Ovary (tissue), 3 donors: ENCODE data around the gene AMBN.

Experiments used
- POLR2A ChIP-seq: fragments of 450-650 bp; IDR thresholded peaks from one replicate; pipeline ENCODE4 v1.6.1; 2017; ENCODE audit warnings: antibody characterized with exemption, mild to moderate bottlenecking, moderate library complexity
- TF ChIP-seq, protein P1 (sequence below), 3 donors: fragments of 450-650 bp in 2 of 3; fragments of 200-600 bp in 1 of 3; IDR thresholded peaks; one replicate each; pipeline versions ENCODE4 v1.5.1 to v1.8.0; 2016 to 2022; ENCODE audit warnings: antibody characterized with exemption in 3 of 3, mild to moderate bottlenecking in 1 of 3
- donor health status: DM: no; HTN: no; CAD: no.

DNA sequence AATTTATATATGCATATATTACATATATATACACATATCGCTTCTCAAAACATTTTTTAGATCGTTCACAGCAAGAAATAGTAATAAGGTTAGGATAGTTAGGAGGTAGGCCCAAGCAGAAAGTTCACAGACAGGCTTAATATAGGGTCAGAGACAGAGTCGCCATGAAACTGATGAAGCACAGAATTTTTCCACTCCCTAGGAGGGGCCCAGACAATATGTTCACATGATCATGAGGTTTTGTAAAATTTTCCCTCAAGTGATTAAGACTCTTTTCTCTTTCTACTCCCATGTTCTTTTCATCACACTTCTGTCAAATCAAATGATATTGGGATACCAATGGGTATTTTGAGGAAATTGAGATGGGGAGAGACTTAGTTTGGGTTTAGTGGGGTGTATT lies 31.3 kb downstream of the AMBN start:
- TF ChIP-seq, protein P1, sequence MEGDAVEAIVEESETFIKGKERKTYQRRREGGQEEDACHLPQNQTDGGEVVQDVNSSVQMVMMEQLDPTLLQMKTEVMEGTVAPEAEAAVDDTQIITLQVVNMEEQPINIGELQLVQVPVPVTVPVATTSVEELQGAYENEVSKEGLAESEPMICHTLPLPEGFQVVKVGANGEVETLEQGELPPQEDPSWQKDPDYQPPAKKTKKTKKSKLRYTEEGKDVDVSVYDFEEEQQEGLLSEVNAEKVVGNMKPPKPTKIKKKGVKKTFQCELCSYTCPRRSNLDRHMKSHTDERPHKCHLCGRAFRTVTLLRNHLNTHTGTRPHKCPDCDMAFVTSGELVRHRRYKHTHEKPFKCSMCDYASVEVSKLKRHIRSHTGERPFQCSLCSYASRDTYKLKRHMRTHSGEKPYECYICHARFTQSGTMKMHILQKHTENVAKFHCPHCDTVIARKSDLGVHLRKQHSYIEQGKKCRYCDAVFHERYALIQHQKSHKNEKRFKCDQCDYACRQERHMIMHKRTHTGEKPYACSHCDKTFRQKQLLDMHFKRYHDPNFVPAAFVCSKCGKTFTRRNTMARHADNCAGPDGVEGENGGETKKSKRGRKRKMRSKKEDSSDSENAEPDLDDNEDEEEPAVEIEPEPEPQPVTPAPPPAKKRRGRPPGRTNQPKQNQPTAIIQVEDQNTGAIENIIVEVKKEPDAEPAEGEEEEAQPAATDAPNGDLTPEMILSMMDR (IDR thresholded peaks at IDR 0.05): no peak
- TF ChIP-seq POLR2A: no peak
